Cardiac septum (tissue), 1 donor: ENCODE measurements around the gene CYRIA. TPM values are rescaled to one million over a fixed set of nuclear protein-coding genes. Genes with fewer than 3 reads are reported as not detected.

Experiments
- DNase-seq: peaks from one replicate; pipeline ENCODE4 v3.0.0-alpha.2; 2020; ENCODE audit warnings: low spot score
- intact Hi-C: fragments of 100-400 bp; cut with DNase I; formaldehyde crosslinking; loops from one replicate; pipeline ENCODE4 v1.14.0; 2022
- total RNA-seq: library from RNA; stranded (reverse); fragmentation: NEBNext Ultra II Directional; extraction: Animal tissue kit (Norgen Biotek cat#: 25700); gene quantifications from one replicate; pipeline ENCODE4 v1.2.1, GENCODE V29; 2021
- donor health status: DM: no; HTN: no; CAD: no.

CYRIA gene
- total RNA-seq, 1 donor from 2014 or later, result 3.7 TPM

- no peak for DNase-seq
- intact Hi-C loops, result no loop called here
Observed at GRCh38 chr2:16635791-16636699, 29.6 kb downstream of the CYRIA start.

GRCh38 chr2:16633621-16634430 is 31.8 kb downstream of the CYRIA start:
- intact Hi-C loops, result no loop called here
- no peak for DNase-seq

GRCh38 chr2:16632598-16632997 is 33.0 kb downstream of the CYRIA start:
- DNase-seq, result no peak
- intact Hi-C loops, result no loop called here

- DNase-seq, result no peak
- intact Hi-C loops, result no loop called here
Observed at GRCh38 chr2:16630463-16630862, 35.2 kb downstream of the CYRIA start.

GRCh38 chr2:16629770-16630169 is 35.9 kb downstream of the CYRIA start:
- intact Hi-C loops, result no loop called here
- no peak for DNase-seq

- no peak for DNase-seq
- intact Hi-C loops, result no loop called here
Observed at GRCh38 chr2:16629044-16629443, 36.6 kb downstream of the CYRIA start.

GRCh38 chr2:16628314-16628713 is 37.3 kb downstream of the CYRIA start:
- intact Hi-C loops, result no loop called here
- no peak for DNase-seq

- intact Hi-C loops, result no loop called here
- no peak for DNase-seq
Observed at GRCh38 chr2:16626997-16627605, 38.5 kb downstream of the CYRIA start.

GRCh38 chr2:16626497-16626896 is 39.1 kb downstream of the CYRIA start:
- no peak for DNase-seq
- intact Hi-C loops, result no loop called here

- DNase-seq, result no peak
- intact Hi-C loops, result no loop called here
Observed at GRCh38 chr2:16625759-16626158, 39.9 kb downstream of the CYRIA start.

- intact Hi-C loops, result no loop called here
- no peak for DNase-seq
Observed at GRCh38 chr2:16625201-16625729, 40.4 kb downstream of the CYRIA start.

GRCh38 chr2:16624436-16624780 is 41.2 kb downstream of the CYRIA start:
- intact Hi-C loops, result no loop called here
- DNase-seq, result no peak

- intact Hi-C loops, result no loop called here
- DNase-seq, result no peak
Observed at GRCh38 chr2:16623564-16624435, 41.8 kb downstream of the CYRIA start.

- no peak for DNase-seq
- intact Hi-C loops, result no loop called here
Observed at GRCh38 chr2:16623031-16623430, 42.6 kb downstream of the CYRIA start.

GRCh38 chr2:16622399-16622968 is 43.1 kb downstream of the CYRIA start:
- no peak for DNase-seq
- intact Hi-C loops, result no loop called here

- no peak for DNase-seq
- intact Hi-C loops, result no loop called here
Observed at GRCh38 chr2:16621316-16621715, 44.3 kb downstream of the CYRIA start.

GRCh38 chr2:16620590-16620989 is 45.0 kb downstream of the CYRIA start:
- intact Hi-C loops, result no loop called here
- DNase-seq, result no peak

- no peak for DNase-seq
- intact Hi-C loops, result loop anchor here (2.0 kb wide), 1 partner anchor 137 kb away; no protein-coding TSS in a partner anchor
Observed at GRCh38 chr2:16619576-16620245, 45.9 kb downstream of the CYRIA start.
